Panc1 (cell line): ENCODE data around the gene NXPH1.

ENCODE experiments used
- POLR2AphosphoS5 ChIP-seq: IDR thresholded peaks from 2 replicates; pipeline ENCODE4 v1.6.1; 2012; ENCODE audit warnings: mild to moderate bottlenecking, low read depth, low read length, moderate library complexity
- TCF7L2 ChIP-seq: IDR thresholded peaks from 2 replicates; pipeline ENCODE4 v1.6.1; 2011; ENCODE audit warnings: mild to moderate bottlenecking, low read depth, low read length, inconsistent platforms
- TF ChIP-seq, protein P1 (sequence below): fragments of 450-650 bp; IDR thresholded peaks from 2 replicates; pipeline ENCODE4 v1.5.1; 2017; ENCODE audit warnings: mild to moderate bottlenecking

DNA sequence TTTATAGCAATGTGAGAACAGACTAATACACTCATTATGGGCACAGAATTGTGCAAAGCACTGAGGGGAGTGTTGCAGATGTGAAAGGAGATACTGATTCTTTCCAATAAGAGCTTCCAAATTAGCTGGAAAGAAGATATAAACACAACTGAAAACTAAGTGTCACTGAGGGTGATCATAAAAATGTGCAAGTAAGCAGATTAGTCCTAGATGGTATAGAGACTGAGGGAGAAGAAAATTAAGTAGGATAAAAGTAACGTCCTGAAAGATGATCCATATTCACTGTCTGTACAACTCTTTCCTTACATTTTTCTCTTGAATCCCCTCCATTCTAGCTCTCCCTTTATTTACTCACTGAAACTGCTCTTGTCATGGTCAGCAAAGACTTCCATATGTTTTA, 11.2 kb upstream of the NXPH1 start:
- TF ChIP-seq, protein P1, sequence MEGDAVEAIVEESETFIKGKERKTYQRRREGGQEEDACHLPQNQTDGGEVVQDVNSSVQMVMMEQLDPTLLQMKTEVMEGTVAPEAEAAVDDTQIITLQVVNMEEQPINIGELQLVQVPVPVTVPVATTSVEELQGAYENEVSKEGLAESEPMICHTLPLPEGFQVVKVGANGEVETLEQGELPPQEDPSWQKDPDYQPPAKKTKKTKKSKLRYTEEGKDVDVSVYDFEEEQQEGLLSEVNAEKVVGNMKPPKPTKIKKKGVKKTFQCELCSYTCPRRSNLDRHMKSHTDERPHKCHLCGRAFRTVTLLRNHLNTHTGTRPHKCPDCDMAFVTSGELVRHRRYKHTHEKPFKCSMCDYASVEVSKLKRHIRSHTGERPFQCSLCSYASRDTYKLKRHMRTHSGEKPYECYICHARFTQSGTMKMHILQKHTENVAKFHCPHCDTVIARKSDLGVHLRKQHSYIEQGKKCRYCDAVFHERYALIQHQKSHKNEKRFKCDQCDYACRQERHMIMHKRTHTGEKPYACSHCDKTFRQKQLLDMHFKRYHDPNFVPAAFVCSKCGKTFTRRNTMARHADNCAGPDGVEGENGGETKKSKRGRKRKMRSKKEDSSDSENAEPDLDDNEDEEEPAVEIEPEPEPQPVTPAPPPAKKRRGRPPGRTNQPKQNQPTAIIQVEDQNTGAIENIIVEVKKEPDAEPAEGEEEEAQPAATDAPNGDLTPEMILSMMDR: no peak
- TF ChIP-seq POLR2AphosphoS5: no peak
- no peak for TF ChIP-seq TCF7L2
